Lower leg skin (tissue), 3 donors: ENCODE results near the gene ARHGAP11A.

ENCODE experiments used
- CTCF ChIP-seq, 3 donors: fragments of 450-650 bp; IDR thresholded peaks; one replicate each; pipeline ENCODE4 v1.5.1; 2016; ENCODE audit warnings: antibody characterized with exemption in 3 of 3, mild to moderate bottlenecking in 3 of 3, moderate library complexity in 2 of 3
- POLR2A ChIP-seq, 2 donors: fragments of 450-650 bp; IDR thresholded peaks; one replicate each; pipeline ENCODE4 v1.6.1; 2016 to 2017; ENCODE audit warnings: antibody characterized with exemption in 2 of 2, mild to moderate bottlenecking in 1 of 2, moderate library complexity in 1 of 2

- no peak for TF ChIP-seq CTCF (IDR thresholded peaks at IDR 0.05)
- no peak for TF ChIP-seq POLR2A (IDR thresholded peaks at IDR 0.05)
These were observed 53.6 kb downstream of the ARHGAP11A start for GRCh38 chr15:32668942-32669341.
